Measurements from ENCODE around the gene RAB7B. TPM values are rescaled to one million over a fixed set of nuclear protein-coding genes. Genes with fewer than 3 reads are reported as not detected.
A peak's percentile ranks its signal among the peaks of the same experiment; 100 is the strongest.

The RAB7B gene
- total RNA-seq, 4 donors from 2014 or later = 4.8 to 12.6 (median 8.7) TPM

DNA sequence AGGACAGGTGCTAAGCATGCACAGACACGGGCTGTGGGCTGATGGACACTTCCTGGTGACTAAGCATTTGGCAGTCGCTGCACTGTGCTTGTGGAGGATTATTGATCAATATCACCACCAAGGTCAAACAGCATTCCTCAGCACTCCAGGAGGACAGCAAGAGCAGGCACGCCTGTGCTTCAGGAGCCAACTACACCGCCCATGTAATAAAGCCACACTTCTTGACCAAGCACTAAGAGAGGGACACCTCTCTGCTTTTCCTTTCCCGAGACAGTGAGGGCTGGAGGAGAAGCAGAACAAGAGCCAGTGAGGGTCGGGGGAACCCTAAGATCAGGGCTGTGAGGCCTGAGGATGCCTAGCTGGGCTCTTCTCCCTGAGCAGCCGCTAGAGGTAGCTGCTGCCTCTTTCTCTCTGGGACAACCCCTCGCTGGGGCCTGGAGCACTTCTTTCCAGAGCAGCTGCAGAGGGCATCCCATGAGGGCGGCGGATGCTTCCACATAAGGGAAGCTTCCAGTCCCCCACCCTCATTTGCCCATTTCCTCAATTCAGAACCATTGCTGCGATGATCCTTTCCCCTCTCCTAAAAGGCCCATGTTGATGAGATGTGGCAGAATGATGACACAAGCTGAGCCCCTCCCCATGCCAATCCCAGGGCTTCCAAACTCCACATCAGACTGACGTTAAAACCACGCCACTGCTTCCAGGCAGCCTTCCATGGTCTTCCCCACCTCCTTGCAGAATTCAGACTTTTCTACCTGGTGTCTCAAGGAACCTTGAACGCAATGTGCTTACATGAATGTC is 19.1 kb downstream of the RAB7B start:
- 27 to 41% methylated on average over 13 to 14 of the region's 14 CpGs for WGBS, 2 donors
- no peaks in the 10 kb centered on the region for H3K9me3 ChIP-seq
- peaks cover 24 to 30% of the 10 kb centered on the region in 2 donors for H3K4me1 ChIP-seq
- H3K36me3 ChIP-seq = no peaks in the 10 kb centered on the region
- intact Hi-C loops (cut with DNase I) = loop anchor here (2.0 kb wide), 1 partner anchor 125 kb away; no protein-coding TSS in a partner anchor
- no peak overlapping the region for H3K4me3 ChIP-seq (replicated peaks in 1 of 3)
- no peak for TF ChIP-seq POLR2A (IDR thresholded peaks at IDR 0.05)
- TF ChIP-seq, protein P1, sequence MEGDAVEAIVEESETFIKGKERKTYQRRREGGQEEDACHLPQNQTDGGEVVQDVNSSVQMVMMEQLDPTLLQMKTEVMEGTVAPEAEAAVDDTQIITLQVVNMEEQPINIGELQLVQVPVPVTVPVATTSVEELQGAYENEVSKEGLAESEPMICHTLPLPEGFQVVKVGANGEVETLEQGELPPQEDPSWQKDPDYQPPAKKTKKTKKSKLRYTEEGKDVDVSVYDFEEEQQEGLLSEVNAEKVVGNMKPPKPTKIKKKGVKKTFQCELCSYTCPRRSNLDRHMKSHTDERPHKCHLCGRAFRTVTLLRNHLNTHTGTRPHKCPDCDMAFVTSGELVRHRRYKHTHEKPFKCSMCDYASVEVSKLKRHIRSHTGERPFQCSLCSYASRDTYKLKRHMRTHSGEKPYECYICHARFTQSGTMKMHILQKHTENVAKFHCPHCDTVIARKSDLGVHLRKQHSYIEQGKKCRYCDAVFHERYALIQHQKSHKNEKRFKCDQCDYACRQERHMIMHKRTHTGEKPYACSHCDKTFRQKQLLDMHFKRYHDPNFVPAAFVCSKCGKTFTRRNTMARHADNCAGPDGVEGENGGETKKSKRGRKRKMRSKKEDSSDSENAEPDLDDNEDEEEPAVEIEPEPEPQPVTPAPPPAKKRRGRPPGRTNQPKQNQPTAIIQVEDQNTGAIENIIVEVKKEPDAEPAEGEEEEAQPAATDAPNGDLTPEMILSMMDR (IDR thresholded peaks at IDR 0.05) = peak; percentile 29 to 88 (median 74)
- peak overlapping the region; percentile 53 to 74 (median 63) for H3K27ac ChIP-seq
- DNase-seq = peak; percentile 70 to 80
- no peaks in the 10 kb centered on the region for H3K27me3 ChIP-seq

DNA sequence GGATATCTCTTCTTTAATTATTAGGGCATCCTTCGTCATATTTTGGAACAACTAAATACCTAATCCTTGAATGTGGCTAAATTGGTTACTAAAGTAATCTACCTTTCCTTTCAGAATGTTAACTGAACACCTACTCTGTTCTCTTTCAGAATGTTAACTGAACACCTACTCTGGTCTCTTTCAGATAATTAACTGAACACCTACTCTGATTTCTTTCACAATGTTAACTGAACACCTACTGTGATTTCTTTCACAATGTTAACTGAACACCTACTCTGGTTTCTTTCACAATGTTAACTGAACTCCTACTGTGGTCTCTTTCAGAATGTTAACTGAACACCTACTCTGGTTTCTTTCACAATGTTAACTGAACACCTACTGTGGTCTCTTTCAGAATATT is 21.9 kb downstream of the RAB7B start:
- H3K4me3 ChIP-seq (replicated peaks in 1 of 3) = no peak overlapping the region
- no peaks in the 10 kb centered on the region for H3K27me3 ChIP-seq
- no peak for TF ChIP-seq POLR2A (IDR thresholded peaks at IDR 0.05)
- TF ChIP-seq, protein P1 (IDR thresholded peaks at IDR 0.05) = no peak
- WGBS, 2 donors = 97 to 98% methylated on average over 1 of the region's 1 CpG
- no peaks in the 10 kb centered on the region for H3K9me3 ChIP-seq
- H3K4me1 ChIP-seq = peaks cover 7 to 31% of the 10 kb centered on the region in 2 donors
- no peak for DNase-seq
- H3K36me3 ChIP-seq = no peaks in the 10 kb centered on the region
- H3K27ac ChIP-seq = no peak overlapping the region
- intact Hi-C loops (cut with DNase I) = no loop called here

GRCh38 chr1:205980237-205980870 is 22.8 kb downstream of the RAB7B start:
- peaks cover 5 to 35% of the 10 kb centered on the region in 2 donors for H3K4me1 ChIP-seq
- H3K4me3 ChIP-seq (replicated peaks in 1 of 3) = no peak overlapping the region
- no peak for TF ChIP-seq POLR2A (IDR thresholded peaks at IDR 0.05)
- TF ChIP-seq, protein P1 (IDR thresholded peaks at IDR 0.05) = no peak
- H3K27ac ChIP-seq = no peak overlapping the region
- intact Hi-C loops (cut with DNase I) = no loop called here
- 71 to 73% methylated on average over 3 of the region's 3 CpGs for WGBS, 2 donors
- no peaks in the 10 kb centered on the region for H3K27me3 ChIP-seq
- no peaks in the 10 kb centered on the region for H3K36me3 ChIP-seq
- DNase-seq = no peak
- H3K9me3 ChIP-seq = no peaks in the 10 kb centered on the region

GRCh38 chr1:205979301-205979700 is 23.9 kb downstream of the RAB7B start:
- no peaks in the 10 kb centered on the region for H3K36me3 ChIP-seq
- 86 to 90% methylated on average over 6 of the region's 6 CpGs for WGBS, 2 donors
- no peak overlapping the region for H3K4me3 ChIP-seq (replicated peaks in 1 of 3)
- H3K4me1 ChIP-seq = peaks cover 5 to 30% of the 10 kb centered on the region in 2 donors
- no peaks in the 10 kb centered on the region for H3K27me3 ChIP-seq
- H3K9me3 ChIP-seq = no peaks in the 10 kb centered on the region
- DNase-seq = no peak
- TF ChIP-seq POLR2A (IDR thresholded peaks at IDR 0.05) = no peak
- TF ChIP-seq, protein P1 (IDR thresholded peaks at IDR 0.05) = no peak
- intact Hi-C loops (cut with DNase I) = loop anchor here (5.0 kb wide), 2 partner anchors 187 to 322 kb away; no protein-coding TSS in a partner anchor
- H3K27ac ChIP-seq = no peak overlapping the region

DNA sequence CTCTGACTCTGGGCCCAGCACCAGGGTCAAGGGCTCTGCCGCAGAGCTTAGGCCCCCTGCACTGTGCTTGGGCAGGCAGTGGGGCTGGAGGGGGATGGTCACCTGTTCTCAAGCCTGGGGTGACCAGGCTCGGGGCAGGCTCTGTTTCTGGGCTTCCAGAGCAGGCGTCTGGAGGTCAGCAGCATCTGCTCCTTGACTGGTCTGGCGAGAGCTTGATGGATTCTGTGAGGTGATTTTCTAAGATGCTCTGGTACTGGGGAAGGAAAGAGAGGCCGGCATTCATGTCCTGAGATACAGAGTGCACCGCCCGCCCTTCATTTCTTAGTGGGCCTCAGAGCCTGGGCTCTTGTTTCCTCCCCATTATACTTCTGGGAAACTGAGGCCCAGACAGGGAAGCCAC is 24.5 kb downstream of the RAB7B start:
- Histone ChIP-seq H3K36me3 (no peaks in the 10 kb centered on the region), H3K4me1 (peaks cover 1 to 24% of the 10 kb centered on the region in 2 donors), H3K9me3 (no peaks in the 10 kb centered on the region), H3K27me3 (no peaks in the 10 kb centered on the region), H3K27ac (no peak overlapping the region), H3K4me3 (replicated peaks in 1 of 3) (no peak overlapping the region)
- intact Hi-C loops (cut with DNase I) = loop anchor here (5.0 kb wide), 2 partner anchors 186 to 321 kb away; no protein-coding TSS in a partner anchor
- WGBS, 2 donors = 73 to 98% methylated on average over 5 to 7 of the region's 7 CpGs
- no peak for DNase-seq
- TF ChIP-seq, protein P1 (IDR thresholded peaks at IDR 0.05) = no peak
- TF ChIP-seq POLR2A (IDR thresholded peaks at IDR 0.05) = no peak
